NCI-H69 (cell line): Measurements from ENCODE around the gene ACKR3.

Source experiments
- DNase-seq: peaks from one replicate; lab custom pipeline; 2025; lab: John Stamatoyannopoulos, UW

The ACKR3 gene

DNA sequence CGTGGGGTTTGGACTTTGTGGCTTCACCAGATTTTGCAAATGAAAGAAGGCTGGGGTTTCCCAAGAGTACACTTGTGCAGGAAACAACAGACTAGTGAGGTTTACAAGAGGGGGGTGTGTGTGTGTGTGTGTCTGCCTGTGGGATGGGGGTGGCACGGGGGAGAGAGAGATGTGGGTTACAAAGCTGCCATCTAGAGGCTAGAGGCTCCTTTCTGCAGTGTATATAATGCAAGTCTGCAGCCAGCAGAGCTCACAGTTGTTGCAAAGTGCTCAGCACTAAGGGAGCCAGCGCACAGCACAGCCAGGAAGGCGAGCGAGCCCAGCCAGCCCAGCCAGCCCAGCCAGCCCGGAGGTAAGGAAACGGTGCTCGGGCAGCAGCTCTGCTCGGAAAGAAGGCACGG is at the start of gene ACKR3:
ACKR3 (plus strand) TSS at position 253 of the 401 bp plus-strand sequence. CDS start 10,641 bp downstream, outside the sequence.
- peak; percentile 63 for DNase-seq

DNA sequence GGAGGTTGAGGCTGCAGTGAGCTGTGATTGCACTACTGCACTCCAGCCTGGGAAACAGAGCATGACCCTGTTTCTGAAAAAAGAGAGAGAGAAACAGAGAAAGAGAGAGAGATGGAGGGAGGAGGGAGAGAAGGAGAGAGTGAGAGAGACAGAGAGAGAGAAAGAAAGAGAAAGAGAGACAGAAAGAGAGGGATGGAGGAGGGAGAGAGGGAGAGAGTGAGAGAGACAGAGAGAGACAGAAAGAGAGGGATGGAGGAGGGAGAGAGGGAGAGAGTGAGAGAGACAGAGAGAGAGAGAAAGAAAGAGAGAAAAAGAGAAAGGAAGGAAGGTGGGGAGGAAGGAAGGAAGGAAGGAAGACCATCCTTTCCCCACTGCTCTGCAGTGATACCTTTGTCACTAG is 48.1 kb upstream of the ACKR3 start:
- no peak for DNase-seq

DNA sequence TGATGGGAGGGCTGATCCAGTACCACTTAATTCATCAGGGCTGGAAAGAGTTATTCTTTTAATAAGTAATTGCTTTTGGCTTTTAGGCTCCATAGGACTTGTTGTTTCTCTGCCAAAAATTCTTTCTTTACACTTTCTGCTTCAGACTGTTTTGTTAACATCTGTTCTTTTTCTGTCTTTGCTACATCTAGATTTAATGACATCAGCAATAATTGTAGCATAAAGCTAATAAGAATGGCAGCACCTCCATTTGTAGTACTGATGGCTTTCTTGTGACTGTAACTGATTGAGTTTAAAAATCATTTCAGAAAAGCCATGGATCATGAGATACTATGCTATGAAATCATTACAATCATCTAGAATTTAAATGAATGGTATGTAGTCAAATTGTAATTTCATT is 46.4 kb upstream of the ACKR3 start:
- DNase-seq: no peak

DNA sequence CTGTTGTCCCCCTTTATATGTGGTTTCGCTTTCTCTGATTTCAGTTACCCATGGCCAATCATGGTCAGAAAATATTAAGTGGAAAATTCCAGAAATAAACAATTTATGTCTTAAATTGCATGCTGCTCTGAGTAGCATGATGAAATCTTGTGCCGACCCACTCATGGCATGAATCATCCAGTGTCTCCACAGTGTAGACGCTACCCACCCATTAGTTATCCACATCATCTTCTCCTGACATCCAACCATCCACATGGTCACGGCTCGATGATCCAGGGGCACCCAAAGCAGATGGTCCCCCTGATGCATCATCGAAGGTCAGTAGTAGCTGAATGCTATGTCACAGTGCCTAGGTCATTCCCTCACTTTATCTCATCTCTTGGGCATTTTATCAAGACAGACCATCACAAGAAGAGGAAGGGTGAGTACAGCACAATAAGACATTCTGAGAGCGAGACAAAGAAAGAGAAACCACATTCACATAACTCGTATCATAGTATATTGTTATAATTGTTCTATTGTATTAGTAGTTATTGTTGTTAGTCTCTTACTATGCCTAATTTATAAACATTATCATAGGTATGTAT is 44.1 kb upstream of the ACKR3 start:
- DNase-seq: no peak

DNA sequence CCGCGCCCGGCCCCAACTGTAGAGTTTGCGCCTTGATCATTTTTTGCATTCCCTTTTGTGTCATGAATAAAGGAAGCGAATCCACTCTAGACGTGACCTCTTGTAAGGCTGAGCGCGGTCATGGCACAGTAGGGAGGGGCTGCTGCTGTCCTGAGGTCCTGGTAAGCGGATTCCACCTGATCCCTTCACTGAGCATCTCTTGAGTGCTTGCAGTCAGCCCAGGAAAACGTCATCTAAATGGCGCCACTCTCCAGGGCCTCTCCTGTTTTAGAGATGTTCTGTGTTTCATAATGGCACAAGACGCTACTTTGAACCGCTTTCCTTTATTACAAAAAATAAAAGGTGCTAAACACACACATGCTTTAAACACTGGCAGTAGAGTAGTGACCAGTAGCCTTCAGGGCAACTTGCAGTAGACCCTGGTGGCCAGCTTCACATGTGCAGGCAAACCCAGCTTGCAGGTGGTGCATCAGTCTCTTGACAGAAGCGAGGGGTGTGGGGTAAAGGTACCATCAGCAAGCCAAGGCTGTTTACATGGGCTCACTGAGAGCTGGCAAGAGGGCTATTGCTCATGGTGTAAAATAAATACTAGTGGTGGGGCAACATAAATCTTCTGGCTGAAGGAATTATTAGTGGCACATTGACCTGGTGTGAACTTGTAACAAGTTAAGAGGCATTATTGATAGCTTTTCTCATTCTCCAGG is 43.0 kb upstream of the ACKR3 start:
- no peak for DNase-seq

DNA sequence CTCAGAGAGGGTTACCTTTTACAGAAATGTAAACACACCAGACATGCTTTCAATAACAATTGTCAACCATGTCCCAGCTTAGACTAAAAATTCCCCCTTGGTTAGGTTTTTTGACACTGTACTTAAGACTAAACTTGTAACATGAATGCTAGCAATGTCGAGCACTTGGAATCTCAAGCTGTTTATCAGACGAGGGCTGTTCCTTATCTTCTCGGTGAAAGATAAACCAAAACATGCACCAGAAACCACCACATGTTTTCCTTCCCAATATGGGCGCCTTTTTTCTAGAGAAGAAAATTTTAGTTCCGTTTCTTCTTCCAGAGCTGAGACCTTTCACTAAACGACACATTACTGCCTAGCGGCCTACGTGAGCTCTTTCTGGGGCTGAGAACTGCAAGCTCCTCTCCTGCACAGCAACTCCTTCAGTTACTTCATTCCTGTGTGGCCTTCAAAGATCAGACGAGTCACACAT is 42.4 kb upstream of the ACKR3 start:
- DNase-seq: no peak

DNA sequence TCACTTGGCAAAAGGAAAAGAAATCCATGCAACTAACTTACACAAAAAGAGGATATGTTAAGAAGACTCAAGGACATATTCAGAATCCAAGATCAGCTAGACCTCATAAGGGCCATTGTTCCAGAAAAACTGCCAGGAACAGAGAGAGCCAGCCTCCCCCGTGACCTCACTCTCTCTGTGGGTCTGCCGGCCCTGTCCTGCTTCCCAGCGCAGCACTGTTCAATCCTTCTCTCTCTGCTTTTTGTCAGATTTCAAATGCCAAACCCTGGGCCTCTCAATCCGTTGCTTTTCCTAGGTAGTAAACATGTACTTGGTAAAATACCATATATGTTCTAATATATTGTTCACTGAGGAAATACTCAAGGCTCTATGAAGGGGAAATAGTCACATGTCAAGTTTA is 40.0 kb upstream of the ACKR3 start:
- no peak for DNase-seq

DNA sequence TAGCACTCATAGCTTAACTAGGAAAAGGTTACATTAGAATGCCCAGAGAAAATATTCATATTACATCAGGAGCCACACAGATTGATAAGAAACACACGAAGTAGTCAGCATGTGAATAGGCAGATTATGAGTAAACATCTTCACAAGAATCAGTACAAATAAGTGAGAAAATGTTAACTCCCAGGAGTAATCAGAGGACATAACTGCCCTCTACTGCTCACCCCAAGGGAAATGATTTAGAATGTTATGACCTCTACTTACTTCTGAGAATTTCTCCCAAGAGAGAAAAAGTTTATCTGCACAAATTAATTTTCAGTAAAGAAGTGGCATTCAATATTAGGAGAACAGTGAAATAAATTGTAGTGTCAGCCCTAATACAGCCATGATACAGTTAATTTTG is 39.1 kb upstream of the ACKR3 start:
- DNase-seq: no peak

DNA sequence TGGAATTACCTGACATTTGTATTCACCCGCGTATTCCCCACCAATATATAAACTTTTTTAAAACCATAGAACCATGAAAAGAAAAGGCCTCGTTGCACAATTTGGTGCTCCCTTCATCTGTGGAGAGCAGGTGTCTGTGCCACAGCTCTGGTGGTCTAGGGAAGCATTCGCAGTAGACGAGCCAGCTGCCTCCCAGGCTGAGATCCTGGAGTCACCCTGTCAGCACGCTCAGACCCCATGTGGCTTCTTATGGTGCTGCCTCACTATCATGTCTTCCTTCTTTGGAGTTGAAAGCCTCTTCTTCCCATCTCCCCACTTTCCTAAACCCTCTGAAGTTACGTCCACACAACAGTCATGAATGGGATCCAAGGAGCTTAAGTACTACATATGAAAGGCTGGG is 38.4 kb upstream of the ACKR3 start:
- DNase-seq: no peak

DNA sequence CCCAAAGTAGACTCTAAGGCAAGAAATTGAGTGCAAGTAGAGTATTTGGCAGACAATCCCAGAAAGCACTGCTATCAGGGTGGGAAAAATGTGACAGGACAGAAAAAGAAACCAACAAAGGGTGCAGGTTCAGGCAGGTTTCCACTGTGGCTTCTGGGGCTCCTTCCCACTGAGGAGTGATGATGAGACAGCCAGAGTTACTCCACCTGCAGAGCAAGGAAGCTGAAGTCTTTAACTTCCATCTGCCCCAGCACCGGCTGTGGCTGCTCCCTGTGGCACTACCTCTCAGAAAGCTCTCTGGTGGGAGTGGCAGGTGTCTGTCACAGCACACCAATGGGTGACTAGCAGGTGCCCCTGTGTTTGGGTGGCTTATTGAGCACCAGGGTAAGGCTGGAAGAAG is 37.6 kb upstream of the ACKR3 start:
- DNase-seq: no peak

DNA sequence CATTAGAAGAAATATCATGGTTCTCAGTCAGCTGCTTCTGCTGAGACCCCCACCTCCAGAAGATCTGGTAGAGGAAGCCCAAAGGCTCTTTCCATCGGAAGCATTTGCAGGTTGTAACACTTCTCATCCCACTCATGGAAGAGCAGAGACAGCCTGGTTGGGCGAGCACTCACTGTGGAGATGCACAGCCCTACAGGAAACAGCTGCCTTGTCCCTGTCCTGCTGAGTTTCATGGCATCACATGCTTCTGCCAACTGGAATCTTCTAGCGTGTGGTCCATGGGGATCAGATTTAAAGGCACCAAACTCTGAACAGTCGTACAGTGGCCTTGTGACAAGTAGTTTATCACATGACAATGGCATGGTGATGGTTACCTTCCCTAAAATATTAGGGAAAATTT is 36.3 kb upstream of the ACKR3 start:
- no peak for DNase-seq

DNA sequence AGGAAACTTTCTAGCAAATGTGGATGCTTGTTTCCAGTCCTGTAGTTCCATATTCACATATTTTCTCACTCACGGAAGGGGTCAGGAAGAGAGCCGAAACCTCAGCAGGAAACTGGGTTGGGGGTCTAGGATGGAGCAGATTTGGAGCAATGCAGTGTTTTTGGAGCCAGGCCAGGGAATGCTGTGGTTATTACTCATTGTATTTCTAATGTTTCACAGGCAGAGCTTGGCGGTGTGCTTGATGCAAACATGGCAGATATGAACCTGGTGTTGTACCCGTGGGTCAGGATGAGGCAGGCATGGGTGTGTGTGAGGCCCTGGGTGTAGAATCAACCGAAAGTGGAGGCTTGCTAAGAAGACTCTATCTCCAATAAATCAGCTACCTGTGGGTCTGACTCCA is 34.6 kb upstream of the ACKR3 start:
- DNase-seq: no peak

DNA sequence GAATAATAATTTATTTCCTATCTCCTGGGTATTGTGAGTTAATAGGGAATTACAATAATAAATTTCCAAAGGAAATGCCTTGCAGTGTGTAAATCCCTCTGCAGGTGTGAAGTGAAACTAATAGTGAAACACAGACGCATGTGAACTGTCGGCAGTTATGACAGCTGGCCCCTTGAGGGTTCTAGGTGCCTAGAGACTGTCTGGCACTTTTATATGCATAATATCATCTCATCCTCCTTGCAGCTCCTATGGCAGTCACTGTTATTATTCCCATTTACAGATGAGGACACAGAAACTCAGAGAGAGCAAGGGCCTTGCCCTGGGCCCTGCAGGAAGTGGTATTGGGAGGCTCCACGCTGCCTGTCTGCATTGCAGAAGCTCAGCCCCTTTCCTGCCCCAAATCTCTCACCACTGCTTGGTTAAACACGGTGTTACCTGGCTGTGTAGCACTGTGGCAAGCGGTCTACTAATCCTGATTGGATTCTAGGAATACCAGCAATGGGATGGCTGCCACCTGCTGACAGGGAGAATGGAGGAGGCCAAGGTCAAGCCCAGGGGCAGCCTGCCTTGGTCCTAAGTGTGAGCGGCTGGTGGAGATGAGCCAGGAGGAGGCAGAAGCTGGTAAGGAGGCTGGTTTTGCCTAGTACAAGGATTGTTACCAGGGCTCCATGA is 32.8 kb upstream of the ACKR3 start:
- DNase-seq: no peak

DNA sequence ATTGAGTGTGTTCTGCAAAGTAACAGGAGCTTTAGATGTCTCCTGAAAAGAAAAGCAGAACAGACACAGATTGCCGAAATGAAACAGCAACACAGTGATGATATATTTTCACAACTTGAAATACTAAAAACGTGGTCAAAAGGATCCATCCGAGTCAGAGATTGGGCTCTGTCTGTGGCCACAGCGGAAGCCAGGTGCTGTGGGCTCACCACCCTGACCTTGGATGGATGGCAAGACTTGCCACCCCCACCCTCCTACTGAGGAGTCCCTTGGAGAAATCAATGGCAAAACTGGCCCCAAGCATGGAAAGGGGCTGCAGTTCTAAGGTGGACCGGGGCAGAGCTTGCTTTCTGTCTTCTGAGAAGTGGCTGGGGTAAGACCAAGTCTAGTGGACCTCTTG is 31.4 kb upstream of the ACKR3 start:
- no peak for DNase-seq

DNA sequence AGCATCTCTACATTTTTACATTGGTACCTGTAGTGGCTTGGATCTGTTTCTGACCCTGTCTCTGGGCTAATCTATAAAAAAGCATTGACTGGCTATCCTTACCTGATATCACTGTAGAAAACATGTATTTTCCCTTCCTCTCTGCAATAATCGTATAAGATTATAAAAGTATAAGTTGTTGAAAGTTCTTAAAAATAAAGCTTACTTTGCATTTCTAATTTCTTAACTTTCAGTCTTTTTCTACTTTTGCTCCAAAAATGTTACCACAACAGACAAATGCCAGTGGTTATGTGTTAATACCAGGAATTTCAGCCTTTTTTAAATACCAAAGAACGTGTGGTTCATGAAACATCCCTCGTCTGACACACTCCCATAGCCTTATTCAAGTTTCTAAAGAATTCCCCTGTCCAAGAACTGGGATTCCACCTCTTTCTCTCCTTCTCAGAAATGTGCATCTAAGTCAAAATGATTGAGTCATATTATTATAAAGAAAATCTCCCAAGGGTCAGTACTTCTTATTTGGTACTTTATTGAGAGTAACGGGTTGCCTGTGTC is 28.5 kb upstream of the ACKR3 start:
- DNase-seq: no peak

DNA sequence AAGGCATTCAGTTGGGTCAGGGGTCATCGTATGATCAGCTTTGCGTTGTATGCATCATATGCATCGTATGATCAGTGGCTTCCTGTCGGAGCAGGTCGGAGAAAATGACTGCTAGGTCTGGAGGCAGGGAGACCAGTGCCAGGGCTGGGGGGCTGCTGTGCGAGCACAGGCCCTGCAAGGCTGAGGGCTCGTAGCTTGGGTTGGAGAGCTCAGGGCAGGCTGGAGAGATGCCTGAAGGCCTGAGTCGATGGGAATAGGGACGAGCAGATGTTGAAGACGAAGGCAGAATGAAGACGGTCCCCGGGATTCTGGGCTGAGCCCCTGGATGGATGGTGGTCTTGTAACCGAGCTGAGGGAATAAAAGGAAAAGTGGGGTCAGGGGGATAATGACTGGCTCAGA is 25.3 kb upstream of the ACKR3 start:
- no peak for DNase-seq

DNA sequence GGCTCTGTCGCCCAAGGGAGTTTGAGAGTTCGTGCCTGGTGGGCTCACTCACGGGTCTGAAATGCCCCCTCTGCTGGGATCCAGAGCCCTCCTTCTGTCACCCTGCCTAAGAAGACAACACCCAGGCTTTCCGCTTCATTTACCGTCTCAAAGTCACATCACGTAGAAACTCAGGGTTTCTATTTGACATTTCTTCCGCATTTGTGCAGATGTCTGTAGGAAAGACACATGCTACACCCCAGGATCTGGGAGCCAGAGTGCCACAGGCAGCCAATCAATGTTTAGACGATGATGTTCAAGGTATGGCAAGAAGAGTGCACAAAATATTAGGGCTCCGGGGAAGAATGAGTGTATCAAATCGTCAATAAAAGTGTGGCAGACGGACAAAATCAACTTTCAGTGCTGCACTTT is 24.4 kb upstream of the ACKR3 start:
- no peak for DNase-seq

DNA sequence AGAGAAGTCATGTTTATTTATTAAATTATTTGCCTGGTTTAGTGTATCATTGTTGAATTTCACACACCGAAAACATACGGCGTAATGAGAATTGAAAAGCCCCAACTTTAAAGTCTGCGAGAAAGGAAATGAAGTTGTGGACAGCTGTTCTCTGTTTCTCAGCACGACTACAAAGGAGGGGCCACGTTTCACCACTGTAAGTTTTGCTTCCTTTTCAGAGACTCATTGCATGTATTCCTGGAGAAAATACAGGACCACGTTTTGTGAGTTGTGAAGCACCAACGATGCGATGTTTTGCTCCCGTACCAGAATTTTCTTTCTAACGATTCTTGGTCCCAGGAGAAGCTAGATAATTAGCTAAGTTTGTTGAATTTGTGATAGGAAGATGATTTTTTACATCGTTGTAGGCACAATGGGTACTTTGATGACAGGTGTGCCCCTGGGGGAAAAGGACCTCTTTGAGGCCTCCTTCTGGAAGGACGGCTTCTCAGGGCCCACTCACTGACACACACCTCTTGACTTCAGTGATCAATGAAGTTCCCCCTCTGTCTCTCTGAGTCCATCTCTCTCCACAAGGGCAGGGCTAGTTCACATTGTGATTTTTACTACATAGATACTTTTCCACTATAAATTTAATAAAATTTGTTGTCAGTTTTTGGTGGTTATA is 23.7 kb upstream of the ACKR3 start:
- DNase-seq: no peak

DNA sequence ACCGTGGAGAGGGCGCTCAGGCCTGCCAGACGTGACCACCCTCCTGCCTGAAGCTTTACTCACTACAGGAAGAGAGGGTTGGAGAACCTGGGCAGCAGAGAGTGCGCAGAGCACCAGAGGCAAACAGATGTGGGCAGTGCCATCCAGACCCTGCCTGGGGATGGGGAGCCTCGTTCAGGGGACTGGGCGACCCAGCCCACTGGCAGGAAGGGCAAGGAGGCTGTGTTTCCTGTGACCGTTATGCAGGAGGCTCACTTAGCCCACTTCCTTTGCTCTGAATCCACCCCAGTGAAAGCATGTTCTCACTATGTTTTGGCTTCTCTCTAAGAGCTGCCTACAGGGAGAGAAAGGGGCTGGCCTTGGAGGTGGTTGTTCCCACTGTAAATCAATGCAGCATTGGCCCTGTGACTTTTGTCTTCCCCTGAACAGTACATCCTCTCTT is 23.0 kb upstream of the ACKR3 start:
- DNase-seq: no peak

DNA sequence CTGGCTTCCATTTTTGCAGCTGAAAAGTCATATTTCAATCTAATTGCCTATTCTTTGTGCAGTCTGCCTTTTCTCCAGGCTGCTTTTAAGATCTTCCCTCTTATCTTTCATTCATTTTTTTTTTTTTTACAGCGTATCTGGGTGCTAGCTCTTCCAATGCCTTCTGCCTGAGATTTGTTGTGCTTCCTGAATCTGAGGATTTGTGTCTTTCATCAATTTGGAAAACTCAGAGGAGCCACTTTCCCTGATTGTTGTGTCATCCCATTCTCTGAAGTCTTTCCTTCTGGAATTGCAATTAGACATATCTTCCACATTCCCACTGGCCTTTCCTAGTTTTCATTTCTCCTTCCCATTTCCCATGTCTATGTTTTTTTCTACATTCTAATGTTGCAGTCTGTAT is 21.9 kb upstream of the ACKR3 start:
- DNase-seq: no peak

DNA sequence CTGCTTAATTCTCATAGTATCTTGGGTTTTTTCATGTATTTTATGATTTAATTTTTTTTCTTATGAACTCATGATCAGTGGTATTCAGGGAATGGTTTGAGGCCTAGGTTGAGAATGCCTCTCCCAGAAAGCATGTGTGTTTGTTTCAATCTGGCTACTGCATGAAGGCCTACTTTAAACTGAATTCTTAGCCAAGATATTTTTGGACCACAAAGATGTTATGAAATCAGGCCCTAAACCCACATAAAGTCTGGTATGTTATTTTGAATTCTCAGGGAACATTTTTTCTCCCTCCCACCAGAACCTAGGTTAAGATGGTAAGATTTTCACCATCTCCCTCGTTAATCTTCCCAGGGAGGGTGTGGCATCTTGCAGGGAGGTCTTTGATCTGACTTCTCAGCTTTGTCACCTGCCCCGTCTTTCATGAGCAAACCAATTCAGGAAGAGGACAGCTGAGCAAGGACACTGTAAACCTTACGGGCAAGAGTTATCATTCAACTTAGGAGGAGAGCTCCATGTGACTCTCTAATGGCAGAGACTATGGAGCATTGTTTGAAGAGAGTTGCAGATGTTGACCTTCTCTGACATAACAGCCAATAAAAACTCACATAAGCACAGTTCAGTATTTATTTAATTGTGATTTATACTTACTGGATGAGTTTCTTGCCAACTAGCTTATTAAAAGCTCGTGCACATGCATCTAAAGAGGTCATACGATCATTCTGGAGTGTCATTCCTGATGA is 21.3 kb upstream of the ACKR3 start:
- no peak for DNase-seq

DNA sequence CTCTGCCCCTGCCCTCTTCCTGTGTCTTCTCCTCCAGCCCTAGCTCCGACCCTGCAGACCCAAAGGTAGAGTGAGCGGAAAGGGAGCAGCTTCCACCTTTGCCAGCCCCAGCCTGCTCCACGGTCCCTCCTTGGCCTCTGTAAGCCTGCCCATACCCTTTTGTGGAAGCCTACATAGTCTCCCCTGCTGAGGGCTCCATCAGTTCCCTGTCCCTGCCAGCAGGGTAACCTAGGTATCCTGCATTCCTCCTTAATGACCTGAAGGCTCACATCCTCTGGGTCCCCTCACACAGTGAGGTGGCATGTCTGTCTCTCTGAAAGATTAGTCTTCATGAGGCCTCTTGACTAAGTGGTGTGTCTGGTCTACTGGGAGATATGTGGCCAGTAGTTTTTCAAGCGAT is 20.5 kb upstream of the ACKR3 start:
- DNase-seq: no peak
